Bronchial epithelial cell (primary cell): ENCODE data around the gene AGXT2. TPM values are rescaled to one million over a fixed set of nuclear protein-coding genes. Genes with fewer than 3 reads are reported as not detected.
A peak's percentile ranks its signal among the peaks of the same experiment; 100 is the strongest.

Experiments
- DNase-seq: peaks from one replicate; pipeline ENCODE4 v3.0.0-alpha.2; 2010; ENCODE audit warnings: low read depth
- FAIRE-seq: peaks from 2 replicates; lab custom pipeline; 2011; peaks lifted over from hg19 to GRCh38; lab: Jason Lieb, UNC
- H3K27me3 ChIP-seq: 2 replicates; pipeline ENCODE4 v1.5.1; 2011; ENCODE audit warnings: low read length; ENCODE audit not compliant: control insufficient read depth, insufficient read depth
- H3K36me3 ChIP-seq: 2 replicates; pipeline ENCODE4 v1.5.1; 2011; ENCODE audit warnings: low read length; ENCODE audit not compliant: control insufficient read depth, insufficient read depth
- H3K4me3 ChIP-seq: 2 replicates; pipeline ENCODE4 v1.5.1; 2011; ENCODE audit warnings: mild to moderate bottlenecking, low read depth, low read length, control low read depth
- CTCF ChIP-seq: IDR thresholded peaks from 2 replicates; pipeline ENCODE4 v1.5.1; 2011; ENCODE audit warnings: mild to moderate bottlenecking, moderate library complexity, low read length, control low read depth, inconsistent platforms; ENCODE audit not compliant: insufficient read depth, severe bottlenecking
- total RNA-seq: library from RNA; depleted of rRNA; stranded (reverse); fragments of >200 nt; gene quantifications from 2 replicates; pipeline ENCODE4 v1.2.1, GENCODE V29; 2014

Gene AGXT2
- total RNA-seq, 1 donor from 2014 or later: not detected

GRCh38 chr5:35092703-35093102 lies 45.0 kb upstream of the AGXT2 start:
- no peak for TF ChIP-seq CTCF
- no peaks in the 10 kb centered on the region for H3K27me3 ChIP-seq
- no peak overlapping the region for H3K4me3 ChIP-seq
- H3K36me3 ChIP-seq: no peaks in the 10 kb centered on the region
- DNase-seq (no peak), FAIRE-seq (no peak)

GRCh38 chr5:35091704-35092103 lies 44.0 kb upstream of the AGXT2 start:
- FAIRE-seq: no peak
- H3K36me3 ChIP-seq: no peaks in the 10 kb centered on the region
- H3K27me3 ChIP-seq: no peaks in the 10 kb centered on the region
- TF ChIP-seq CTCF: no peak
- H3K4me3 ChIP-seq: no peak overlapping the region
- no peak for DNase-seq

GRCh38 chr5:35089334-35090314 lies 41.9 kb upstream of the AGXT2 start:
- DNase-seq (peak; percentile 33), FAIRE-seq (no peak)
- no peak overlapping the region for H3K4me3 ChIP-seq
- TF ChIP-seq CTCF: peak; percentile 72
- H3K36me3 ChIP-seq: no peaks in the 10 kb centered on the region
- H3K27me3 ChIP-seq: no peaks in the 10 kb centered on the region

GRCh38 chr5:35087991-35088390 lies 40.2 kb upstream of the AGXT2 start:
- DNase-seq (no peak), FAIRE-seq (no peak)
- Histone ChIP-seq H3K4me3 (no peak overlapping the region), H3K27me3 (no peaks in the 10 kb centered on the region), H3K36me3 (no peaks in the 10 kb centered on the region)
- TF ChIP-seq CTCF: no peak

- DNase-seq (no peak), FAIRE-seq (no peak)
- H3K27me3 ChIP-seq: no peaks in the 10 kb centered on the region
Observed at GRCh38 chr5:35083150-35083549, 35.4 kb upstream of the AGXT2 start.

More at GRCh38 chr5:35083150-35083549, 35.4 kb upstream of the AGXT2 start:
- Histone ChIP-seq H3K4me3 (no peak overlapping the region), H3K36me3 (no peaks in the 10 kb centered on the region)
- no peak for TF ChIP-seq CTCF
